ENCODE data around the gene APOBEC4. TPM values are rescaled to one million over a fixed set of nuclear protein-coding genes. Genes with fewer than 3 reads are reported as not detected.

APOBEC4 gene
- total and polyA plus RNA-seq, 2 of the 13 experiments (the other 11 are each of a cell fraction or from before 2014, with no cell fraction given): not detected

GRCh38 chr1:183654706-183655105 lies 1.6 kb upstream of the APOBEC4 start:
- CTCF ChIA-PET (ENCODE audit: low intra/inter-chr PET ratio, low total read pairs): interaction anchor here (3.2 to 3.3 kb wide), 2 partner anchors 30 to 261 kb away, joined by 35 to 36 read pairs; no protein-coding TSS in a partner anchor
- FAIRE-seq: no peak
- BruUV-seq (replicated peaks): no TSS peak
- H3K79me2 ChIP-seq (ENCODE audit: insufficient read depth, low read length): no peaks in the 10 kb centered on the region
- no peak for DNase-seq (ENCODE audit: low spot score)
- H4K20me1 ChIP-seq (ENCODE audit: insufficient read depth, low read length): no peaks in the 10 kb centered on the region
- H3K27me3 ChIP-seq (ENCODE audit: control insufficient read depth in 1 of 2, insufficient read depth in 2 of 2, low read length in 2 of 2): no peaks in the 10 kb centered on the region
- no peak overlapping the region for H3K9ac ChIP-seq (ENCODE audit: insufficient read depth, low read depth, low read length)
- H3K9me3 ChIP-seq (ENCODE audit: low read length): no peaks in the 10 kb centered on the region
- in situ Hi-C loops (cut with HindIII; ENCODE audit: extremely low pct_ligation_motif_present, low pct_unique_long_range_greater_than_20kb): loop anchor here (5.0 kb wide), 1 partner anchor 258 kb away; no protein-coding TSS in a partner anchor
- POLR2A ChIA-PET: no interaction called here
- intact Hi-C loops (cut with micrococcal nuclease; ENCODE audit: unreplicated experiment): loop anchor here (1.0 kb wide), 2 partner anchors 31 to 262 kb away; no protein-coding TSS in a partner anchor
- peaks cover 14% of the 10 kb centered on the region for H3K4me1 ChIP-seq (ENCODE audit: insufficient read depth, low read length)
- no peak overlapping the region for H2AFZ ChIP-seq (ENCODE audit: low read length)
- no peak overlapping the region for H3K4me3 ChIP-seq (replicated peaks in 1 of 3; ENCODE audit: insufficient read depth in 1 of 3, low read depth in 2 of 3, low read length in 3 of 3)
- ATAC-seq: no peak
- no peaks in the 10 kb centered on the region for H3K36me3 ChIP-seq (replicated peaks in 1 of 2; ENCODE audit: control insufficient read depth in 1 of 2, insufficient read depth in 2 of 2, low read length in 2 of 2)
- no peak overlapping the region for H3K4me2 ChIP-seq (ENCODE audit: low read depth, low read length)
- no peak overlapping the region for H3K27ac ChIP-seq (ENCODE audit: extremely low read length, insufficient read depth, low read length)
- no peak for TF ChIP-seq ZNF121 (CRISPR knock-in tag; IDR thresholded peaks at IDR 0.05)
- no peak for TF ChIP-seq FUBP1 (CRISPR knock-in tag; IDR thresholded peaks at IDR 0.05; ENCODE audit: borderline replicate concordance)
- TF ChIP-seq KAT2B (IDR thresholded peaks at IDR 0.05; ENCODE audit: borderline replicate concordance, low read depth, low read length): no peak
- TF ChIP-seq, protein P1, sequence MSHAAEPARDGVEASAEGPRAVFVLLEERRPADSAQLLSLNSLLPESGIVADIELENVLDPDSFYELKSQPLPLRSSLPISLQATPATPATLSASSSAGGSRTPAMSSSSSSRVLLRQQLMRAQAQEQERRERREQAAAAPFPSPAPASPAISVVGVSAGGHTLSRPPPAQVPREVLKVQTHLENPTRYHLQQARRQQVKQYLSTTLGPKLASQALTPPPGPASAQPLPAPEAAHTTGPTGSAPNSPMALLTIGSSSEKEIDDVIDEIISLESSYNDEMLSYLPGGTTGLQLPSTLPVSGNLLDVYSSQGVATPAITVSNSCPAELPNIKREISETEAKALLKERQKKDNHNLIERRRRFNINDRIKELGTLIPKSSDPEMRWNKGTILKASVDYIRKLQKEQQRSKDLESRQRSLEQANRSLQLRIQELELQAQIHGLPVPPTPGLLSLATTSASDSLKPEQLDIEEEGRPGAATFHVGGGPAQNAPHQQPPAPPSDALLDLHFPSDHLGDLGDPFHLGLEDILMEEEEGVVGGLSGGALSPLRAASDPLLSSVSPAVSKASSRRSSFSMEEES (CRISPR knock-in tag; IDR thresholded peaks at IDR 0.05): no peak
- TF ChIP-seq CREB1 (IDR thresholded peaks at IDR 0.05): no peak
- no peak for TF ChIP-seq CREB1 (CRISPR knock-in tag; IDR thresholded peaks at IDR 0.05)
- TF ChIP-seq, protein P2, sequence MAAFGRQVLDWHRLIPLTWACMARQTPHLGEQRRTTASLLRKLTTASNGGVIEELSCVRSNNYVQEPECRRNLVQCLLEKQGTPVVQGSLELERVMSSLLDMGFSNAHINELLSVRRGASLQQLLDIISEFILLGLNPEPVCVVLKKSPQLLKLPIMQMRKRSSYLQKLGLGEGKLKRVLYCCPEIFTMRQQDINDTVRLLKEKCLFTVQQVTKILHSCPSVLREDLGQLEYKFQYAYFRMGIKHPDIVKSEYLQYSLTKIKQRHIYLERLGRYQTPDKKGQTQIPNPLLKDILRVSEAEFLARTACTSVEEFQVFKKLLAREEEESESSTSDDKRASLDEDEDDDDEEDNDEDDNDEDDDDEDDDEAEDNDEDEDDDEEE (CRISPR knock-in tag; IDR thresholded peaks at IDR 0.05): no peak
- TF ChIP-seq ZFP91 (CRISPR knock-in tag; IDR thresholded peaks at IDR 0.05; ENCODE audit: borderline replicate concordance): no peak
- TF ChIP-seq ZNF562 (CRISPR knock-in tag; IDR thresholded peaks at IDR 0.05; ENCODE audit: borderline replicate concordance): no peak
- TF ChIP-seq, protein P3, sequence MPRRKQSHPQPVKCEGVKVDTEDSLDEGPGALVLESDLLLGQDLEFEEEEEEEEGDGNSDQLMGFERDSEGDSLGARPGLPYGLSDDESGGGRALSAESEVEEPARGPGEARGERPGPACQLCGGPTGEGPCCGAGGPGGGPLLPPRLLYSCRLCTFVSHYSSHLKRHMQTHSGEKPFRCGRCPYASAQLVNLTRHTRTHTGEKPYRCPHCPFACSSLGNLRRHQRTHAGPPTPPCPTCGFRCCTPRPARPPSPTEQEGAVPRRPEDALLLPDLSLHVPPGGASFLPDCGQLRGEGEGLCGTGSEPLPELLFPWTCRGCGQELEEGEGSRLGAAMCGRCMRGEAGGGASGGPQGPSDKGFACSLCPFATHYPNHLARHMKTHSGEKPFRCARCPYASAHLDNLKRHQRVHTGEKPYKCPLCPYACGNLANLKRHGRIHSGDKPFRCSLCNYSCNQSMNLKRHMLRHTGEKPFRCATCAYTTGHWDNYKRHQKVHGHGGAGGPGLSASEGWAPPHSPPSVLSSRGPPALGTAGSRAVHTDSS (CRISPR knock-in tag; conservative IDR thresholded peaks at IDR 0.05): no peak
- no peak for TF ChIP-seq TFDP1 (CRISPR knock-in tag; IDR thresholded peaks at IDR 0.05; ENCODE audit: borderline replicate concordance)
- no peak for TF ChIP-seq TAF15 (IDR thresholded peaks at IDR 0.05; ENCODE audit: low read depth, low read length, poor library complexity, severe bottlenecking)
- no peak for TF ChIP-seq ZNF710 (CRISPR knock-in tag; IDR thresholded peaks at IDR 0.05; ENCODE audit: borderline replicate concordance)
